OCI-LY7 (cell line): ENCODE results near the gene PRKG1. TPM values are rescaled to one million over a fixed set of nuclear protein-coding genes. Genes with fewer than 3 reads are reported as not detected.
"Not testable (repeated sequence)": the region's sequence is repeated elsewhere in the genome, so short reads cannot be mapped to it uniquely, and the experiment has no call there.

ENCODE experiments used
- BruUV-seq: library from RNA; stranded (reverse); fragments of 400-500 nt; replicated peaks from 2 replicates; lab custom pipeline; 2021; lab: Mats Ljungman, UMichigan
- CTCF ChIA-PET: fragments of 300-600 bp; sonication (Branson Sonifier 250); formaldehyde crosslinking; loops from one replicate; lab custom pipeline; 2022; ENCODE audit warnings: antibody characterized with exemption; ENCODE audit not compliant: unreplicated experiment; lab: Charles Lee
- POLR2A ChIA-PET: fragments of 300-600 bp; sonication (Branson Sonifier 250); formaldehyde crosslinking; loops from one replicate; lab custom pipeline; 2022; ENCODE audit warnings: antibody characterized with exemption; lab: Charles Lee
- DNase-seq: peaks from one replicate; pipeline ENCODE4 v3.0.0-alpha.2; 2015; ENCODE audit warnings: low spot score
- H2AFZ ChIP-seq: fragments of 200-600 bp; sonication (generic), shearing (Covaris generic); 2 replicates; pipeline ENCODE4 v1.6.1; 2014; ENCODE audit warnings: mild to moderate bottlenecking, antibody characterized with exemption, low read length, moderate library complexity
- H3K27ac ChIP-seq: fragments of 200-600 bp; sonication (generic); 2 replicates; pipeline ENCODE4 v1.5.1; 2014; ENCODE audit warnings: mixed run types, low read depth, mild to moderate bottlenecking, moderate library complexity, low read length, inconsistent platforms; ENCODE audit not compliant: poor library complexity, severe bottlenecking
- H3K36me3 ChIP-seq: fragments of 200-600 bp; sonication (generic); 2 replicates; pipeline ENCODE4 v1.6.1; 2014; ENCODE audit warnings: mild to moderate bottlenecking, antibody characterized with exemption, low read length, moderate library complexity, mixed read lengths; ENCODE audit not compliant: insufficient read depth
- H3K4me1 ChIP-seq: fragments of 200-600 bp; sonication (generic); 2 replicates; pipeline ENCODE4 v1.5.1; 2014; ENCODE audit warnings: mild to moderate bottlenecking, low read length; ENCODE audit not compliant: insufficient read depth, poor library complexity, severe bottlenecking
- H3K4me2 ChIP-seq: fragments of 200-600 bp; sonication (generic); 2 replicates; pipeline ENCODE4 v1.6.1; 2014; ENCODE audit warnings: mild to moderate bottlenecking, low read length
- H3K4me3 ChIP-seq: fragments of 200-600 bp; sonication (generic); 2 replicates; pipeline ENCODE4 v1.5.1; 2014; ENCODE audit warnings: mild to moderate bottlenecking, low read depth, low read length; ENCODE audit not compliant: poor library complexity, severe bottlenecking
- H3K79me2 ChIP-seq: fragments of 200-600 bp; sonication (generic); 2 replicates; pipeline ENCODE4 v1.6.1; 2016; ENCODE audit warnings: low read depth, mild to moderate bottlenecking, low read length, moderate library complexity, mixed read lengths; ENCODE audit not compliant: insufficient read depth
- H3K9me2 ChIP-seq: fragments of 200-600 bp; sonication (generic); 2 replicates; pipeline ENCODE4 v1.6.1; 2016; ENCODE audit warnings: mild to moderate bottlenecking, low read length, mixed read lengths; ENCODE audit not compliant: insufficient read depth
- H3K9me3 ChIP-seq: fragments of 200-600 bp; sonication (generic); 2 replicates; pipeline ENCODE4 v1.6.1; 2014; ENCODE audit warnings: mild to moderate bottlenecking, mixed run types, low read length, mixed read lengths
- H4K20me1 ChIP-seq: fragments of 200-600 bp; sonication (generic); 2 replicates; pipeline ENCODE4 v1.6.1; 2014; ENCODE audit warnings: mild to moderate bottlenecking, antibody characterized with exemption, low read length, moderate library complexity, mixed read lengths; ENCODE audit not compliant: insufficient read depth
- CTCF ChIP-seq: fragments of 200-600 bp; sonication (generic); conservative IDR thresholded peaks from 2 replicates; pipeline ENCODE4 v1.5.1; 2014; ENCODE audit warnings: mild to moderate bottlenecking, antibody characterized with exemption, low read length, moderate library complexity, mixed read lengths
- EZH2phosphoT487 ChIP-seq: fragments of 200-600 bp; sonication (generic); IDR thresholded peaks from 2 replicates; pipeline ENCODE4 v1.6.1; 2018; ENCODE audit warnings: low read depth, borderline replicate concordance, mild to moderate bottlenecking, mixed run types, antibody characterized with exemption, low read length, moderate library complexity, mixed read lengths
- intact Hi-C: fragments of 100-400 bp; cut with micrococcal nuclease; formaldehyde crosslinking; loops from one replicate; pipeline ENCODE4 v1.10.0; 2022; ENCODE audit not compliant: unreplicated experiment
- total RNA-seq, 2 experiments: library from RNA; depleted of rRNA in 1 of 2; stranded (reverse); fragments of >200 nt in 1 of 2; shearing (Covaris generic) in 1 of 2; gene quantifications; 2 replicates each; pipeline ENCODE4 v1.2.3, GENCODE V29; 2014 to 2022

Gene PRKG1
- total RNA-seq, 2 experiments from 2014 or later = not detected

- ChIA-PET POLR2A (interaction anchor here (0.7 kb wide), 1 partner anchor 12 kb away, joined by 3 read pairs; no protein-coding TSS in a partner anchor), CTCF (no interaction called here)
- Histone ChIP-seq H2AFZ (no peak overlapping the region), H3K36me3 (no peaks in the 10 kb centered on the region), H4K20me1 (no peaks in the 10 kb centered on the region), H3K27ac (no peak overlapping the region), H3K4me3 (no peak overlapping the region), H3K9me3 (no peaks in the 10 kb centered on the region), H3K9me2 (no peaks in the 10 kb centered on the region), H3K79me2 (no peaks in the 10 kb centered on the region), H3K4me2 (no peak overlapping the region), H3K4me1 (no peaks in the 10 kb centered on the region)
- no TSS peak for BruUV-seq
- no peak for TF ChIP-seq EZH2phosphoT487
- TF ChIP-seq CTCF = no peak
- intact Hi-C loops = no loop called here
- DNase-seq = no peak
These were observed 608.9 kb downstream of the PRKG1 start for GRCh38 chr10:51683031-51683691.

- H3K4me2 ChIP-seq = no peak overlapping the region
- H4K20me1 ChIP-seq = no peaks in the 10 kb centered on the region
- TF ChIP-seq CTCF (no peak), EZH2phosphoT487 (no peak)
- H3K9me3 ChIP-seq = no peaks in the 10 kb centered on the region
- H3K79me2 ChIP-seq = no peaks in the 10 kb centered on the region
- ChIA-PET POLR2A (interaction anchor here (0.5 kb wide), 1 partner anchor 29 kb away, joined by 3 read pairs; no protein-coding TSS in a partner anchor), CTCF (no interaction called here)
- H3K36me3 ChIP-seq = no peaks in the 10 kb centered on the region
- intact Hi-C loops = no loop called here
- H3K27ac ChIP-seq = no peak overlapping the region
- no TSS peak for BruUV-seq
- no peak overlapping the region for H2AFZ ChIP-seq
- no peaks in the 10 kb centered on the region for H3K9me2 ChIP-seq
- H3K4me1 ChIP-seq = no peaks in the 10 kb centered on the region
- no peak overlapping the region for H3K4me3 ChIP-seq
- no peak for DNase-seq
These were observed 611.5 kb downstream of the PRKG1 start for GRCh38 chr10:51685768-51686167.

GRCh38 chr10:51687296-51687695, 613.0 kb downstream of the PRKG1 start:
- Histone ChIP-seq H4K20me1 (no peaks in the 10 kb centered on the region), H3K36me3 (no peaks in the 10 kb centered on the region), H2AFZ (no peak overlapping the region), H3K4me3 (no peak overlapping the region), H3K9me3 (no peaks in the 10 kb centered on the region), H3K4me1 (no peaks in the 10 kb centered on the region), H3K79me2 (no peaks in the 10 kb centered on the region), H3K9me2 (no peaks in the 10 kb centered on the region), H3K4me2 (no peak overlapping the region), H3K27ac (no peak overlapping the region)
- intact Hi-C loops = no loop called here
- ChIA-PET CTCF (no interaction called here), POLR2A (no interaction called here)
- BruUV-seq = no TSS peak
- no peak for TF ChIP-seq CTCF
- no peak for TF ChIP-seq EZH2phosphoT487
- no peak for DNase-seq

GRCh38 chr10:51688826-51689225, 614.5 kb downstream of the PRKG1 start:
- H3K4me1 ChIP-seq, H3K9me2 ChIP-seq, intact Hi-C loops, H3K79me2 ChIP-seq, H2AFZ ChIP-seq, H4K20me1 ChIP-seq, H3K36me3 ChIP-seq, H3K27ac ChIP-seq, CTCF ChIA-PET, BruUV-seq, H3K4me3 ChIP-seq, POLR2A ChIA-PET, H3K4me2 ChIP-seq, H3K9me3 ChIP-seq, DNase-seq: not testable (repeated sequence)
